Brain microvascular endothelial cell (primary cell): Measurements from ENCODE around the gene LYPD8.
"Not testable (repeated sequence)": the region's sequence is repeated elsewhere in the genome, so short reads cannot be mapped to it uniquely, and the experiment has no call there.

Experiments
- DNase-seq: peaks from one replicate; pipeline ENCODE4 v3.0.0-alpha.2; 2020
- H3K27ac ChIP-seq: fragments of 250-450 bp; sonication (Bioruptor Pico); 2 replicates; pipeline ENCODE4 v1.5.1; 2020; ENCODE audit warnings: mild to moderate bottlenecking, moderate library complexity
- H3K27me3 ChIP-seq: fragments of 250-450 bp; sonication (Bioruptor Pico); replicated peaks from 2 replicates; pipeline ENCODE4 v1.5.1; 2020; ENCODE audit warnings: mild to moderate bottlenecking
- H3K36me3 ChIP-seq: fragments of 250-450 bp; sonication (Bioruptor Pico); replicated peaks from 2 replicates; pipeline ENCODE4 v1.5.1; 2020; ENCODE audit warnings: mild to moderate bottlenecking
- H3K4me3 ChIP-seq: 2 replicates; pipeline ENCODE4 v1.5.1; 2011; ENCODE audit warnings: low read depth, mild to moderate bottlenecking, control low read depth, low read length, moderate library complexity
- CTCF ChIP-seq: IDR thresholded peaks from 2 replicates; pipeline ENCODE4 v1.5.1; 2011; ENCODE audit warnings: low read depth, mild to moderate bottlenecking, moderate library complexity, low read length, control low read depth, inconsistent platforms; ENCODE audit errors: missing control alignments
- in situ Hi-C: cut with HindIII; loops from 2 replicates; pipeline ENCODE4 v1.10.0; 2017; ENCODE audit warnings: low sequenced_read_pairs, low pct_ligation_motif_present

LYPD8 gene

DNA sequence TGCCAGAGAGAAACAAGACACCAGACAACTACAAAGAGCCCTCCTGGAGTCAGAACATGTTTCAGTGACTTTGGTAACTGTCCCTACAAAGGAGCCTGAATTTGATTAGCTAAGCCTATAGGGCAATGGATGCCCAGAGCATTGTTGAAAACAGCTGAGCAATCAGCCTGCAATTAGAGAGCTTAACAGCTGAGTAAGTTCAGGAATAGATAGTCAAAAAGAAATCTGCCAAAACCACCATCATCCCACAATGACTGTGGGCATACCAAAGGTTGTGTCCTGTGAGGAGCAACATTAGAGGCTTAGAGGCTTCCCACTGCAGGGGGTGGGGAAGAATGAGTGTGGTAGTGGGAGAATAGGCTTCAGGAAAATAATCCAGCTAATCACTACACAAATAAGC, 38.0 kb upstream of the LYPD8 start:
- TF ChIP-seq CTCF, result no peak
- Histone ChIP-seq H3K27ac (no peak overlapping the region), H3K4me3 (no peak overlapping the region), H3K27me3 (no peaks in the 10 kb centered on the region), H3K36me3 (no peaks in the 10 kb centered on the region)
- in situ Hi-C loops, result no loop called here
- DNase-seq, result no peak

- H3K4me3 ChIP-seq, result no peak overlapping the region
- no peak for TF ChIP-seq CTCF
- H3K27ac ChIP-seq, result no peak overlapping the region
- in situ Hi-C loops, result no loop called here
- no peak for DNase-seq
- no peaks in the 10 kb centered on the region for H3K36me3 ChIP-seq
- H3K27me3 ChIP-seq, result no peaks in the 10 kb centered on the region
Observed at GRCh38 chr1:248792342-248792741, 36.8 kb upstream of the LYPD8 start.

DNA sequence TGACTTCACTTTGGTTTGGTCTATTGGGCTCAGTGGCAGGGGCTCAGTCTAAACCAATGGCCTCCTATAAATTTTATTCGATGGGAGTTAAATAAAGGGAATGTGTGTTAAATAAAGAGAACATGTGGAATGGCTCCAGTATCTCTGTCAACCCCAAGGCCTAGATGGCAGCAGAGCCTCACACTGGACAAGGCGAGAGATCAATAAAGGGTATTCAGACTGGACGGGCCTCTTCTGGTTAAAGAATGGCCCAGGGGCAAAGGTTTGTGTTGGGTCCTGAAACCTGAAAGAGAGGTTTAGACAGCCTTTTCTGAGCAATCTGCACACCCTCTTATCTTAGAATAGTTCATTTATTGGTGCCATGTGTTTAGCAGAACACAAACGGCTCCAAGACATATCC, 35.5 kb upstream of the LYPD8 start:
- no peaks in the 10 kb centered on the region for H3K27me3 ChIP-seq
- H3K36me3 ChIP-seq, result no peaks in the 10 kb centered on the region
- no peak for TF ChIP-seq CTCF
- H3K4me3 ChIP-seq, result no peak overlapping the region
- in situ Hi-C loops, result no loop called here
- no peak overlapping the region for H3K27ac ChIP-seq
- no peak for DNase-seq

- in situ Hi-C loops, result no loop called here
Observed at GRCh38 chr1:248790456-248790855, 34.9 kb upstream of the LYPD8 start.

GRCh38 chr1:248789337-248789736, 33.8 kb upstream of the LYPD8 start:
- H3K27ac ChIP-seq, H3K27me3 ChIP-seq, in situ Hi-C loops, H3K4me3 ChIP-seq, DNase-seq, H3K36me3 ChIP-seq: not testable (repeated sequence)

More at GRCh38 chr1:248790456-248790855, 34.9 kb upstream of the LYPD8 start:
- Histone ChIP-seq H3K4me3 (no peak overlapping the region), H3K27me3 (no peaks in the 10 kb centered on the region), H3K27ac (no peak overlapping the region), H3K36me3 (no peaks in the 10 kb centered on the region)
- TF ChIP-seq CTCF, result no peak
- no peak for DNase-seq

GRCh38 chr1:248788327-248788726, 32.8 kb upstream of the LYPD8 start:
- H3K27me3 ChIP-seq, result no peaks in the 10 kb centered on the region
- no peaks in the 10 kb centered on the region for H3K36me3 ChIP-seq
- no peak overlapping the region for H3K4me3 ChIP-seq
- no peak for TF ChIP-seq CTCF
- no peak for DNase-seq
- H3K27ac ChIP-seq, result no peak overlapping the region
- in situ Hi-C loops, result no loop called here
